HepG2 (cell line): ENCODE measurements around the gene SNAI3. TPM values are rescaled to one million over a fixed set of nuclear protein-coding genes. Genes with fewer than 3 reads are reported as not detected.
A peak's percentile ranks its signal among the peaks of the same experiment; 100 is the strongest.

ENCODE experiments used
- ARNT ChIP-seq: fragments of 450-650 bp; IDR thresholded peaks from 2 replicates; pipeline ENCODE4 v1.6.1; 2017
- ATF7-NPFF ChIP-seq: sonication (generic); formaldehyde crosslinking; IDR thresholded peaks from 2 replicates; pipeline ENCODE4 v1.8.1; 2023; ENCODE audit warnings: mild to moderate bottlenecking, low read depth, missing genetic modification reagents, moderate library complexity
- ATRX ChIP-seq: sonication (generic); formaldehyde crosslinking; IDR thresholded peaks from 2 replicates; pipeline ENCODE4 v1.4.0; 2020; ENCODE audit warnings: missing genetic modification reagents, borderline replicate concordance
- EHMT2 ChIP-seq: fragments of 200-600 bp; sonication (generic); IDR thresholded peaks from 2 replicates; pipeline ENCODE4 v1.7.0; 2017; ENCODE audit warnings: antibody characterized with exemption, low read depth, low read length, borderline replicate concordance
- GATA4 ChIP-seq: sonication (generic); IDR thresholded peaks from 2 replicates; pipeline ENCODE4 v1.6.1; 2016; ENCODE audit warnings: antibody characterized with exemption, low read depth, borderline replicate concordance
- KAT8 ChIP-seq: IDR thresholded peaks from 2 replicates; pipeline ENCODE4 v1.6.1; 2016; ENCODE audit warnings: missing genetic modification reagents, missing compliant biosample characterization
- KDM3A ChIP-seq: IDR thresholded peaks from 2 replicates; pipeline ENCODE4 v1.6.1; 2018; ENCODE audit warnings: low read depth, missing compliant biosample characterization
- PAF1 ChIP-seq: IDR thresholded peaks from 2 replicates; pipeline ENCODE4 v1.6.1; 2016; ENCODE audit warnings: missing genetic modification reagents, missing compliant biosample characterization
- SNAPC4 ChIP-seq: sonication (generic); formaldehyde crosslinking; IDR thresholded peaks from 2 replicates; pipeline ENCODE4 v1.4.0; 2020; ENCODE audit warnings: mild to moderate bottlenecking, missing genetic modification reagents
- SRY ChIP-seq: sonication (generic); formaldehyde crosslinking; IDR thresholded peaks from 2 replicates; pipeline ENCODE4 v1.8.0; 2022; ENCODE audit warnings: mild to moderate bottlenecking, missing genetic modification reagents
- TFDP2 ChIP-seq: sonication (generic); formaldehyde crosslinking; IDR thresholded peaks from 2 replicates; pipeline ENCODE4 v1.4.0; 2020; ENCODE audit warnings: missing genetic modification reagents
- TOE1 ChIP-seq: sonication (generic); formaldehyde crosslinking; IDR thresholded peaks from 2 replicates; pipeline ENCODE4 v1.4.0; 2020; ENCODE audit warnings: mild to moderate bottlenecking, missing genetic modification reagents
- ZBTB25 ChIP-seq: IDR thresholded peaks from 2 replicates; pipeline ENCODE4 v1.6.1; 2018; ENCODE audit warnings: missing genetic modification reagents
- ZBTB34 ChIP-seq: sonication (generic); formaldehyde crosslinking; IDR thresholded peaks from 2 replicates; pipeline ENCODE4 v1.8.0; 2022; ENCODE audit warnings: mild to moderate bottlenecking, missing genetic modification reagents
- ZBTB38 ChIP-seq: sonication (generic); formaldehyde crosslinking; IDR thresholded peaks from 2 replicates; pipeline ENCODE4 v1.5.1; 2020; ENCODE audit warnings: mild to moderate bottlenecking, missing genetic modification reagents
- ZFP41 ChIP-seq: sonication (generic); formaldehyde crosslinking; IDR thresholded peaks from 2 replicates; pipeline ENCODE4 v1.4.0; 2020; ENCODE audit warnings: mild to moderate bottlenecking, missing genetic modification reagents, borderline replicate concordance
- ZNF577 ChIP-seq: sonication (generic); formaldehyde crosslinking; IDR thresholded peaks from 2 replicates; pipeline ENCODE4 v1.4.0; 2020; ENCODE audit warnings: mild to moderate bottlenecking, low read depth, missing genetic modification reagents, borderline replicate concordance
- ZNF670 ChIP-seq: sonication (generic); formaldehyde crosslinking; IDR thresholded peaks from 2 replicates; pipeline ENCODE4 v1.8.0; 2022; ENCODE audit warnings: mild to moderate bottlenecking, missing genetic modification reagents, borderline replicate concordance
- polyA plus RNA-seq, 8 experiments: library from polyadenylated mRNA; depleted of rRNA in 3 of 8; stranded (reverse) in 7 of 8; unstranded in 1 of 8; fragments of >200 nt; fragmentation: Illumina TruSeq in 4 of 8; extraction: Trizol in 4 of 8; gene quantifications; 2 replicates each; pipeline versions ENCODE4 v1.2.1 to v1.2.3, GENCODE V29; 2011 to 2016; ENCODE audit warnings: low read depth in 4 of 8, missing spikeins in 1 of 8, mixed read lengths in 1 of 8; ENCODE audit not compliant: insufficient read depth in 1 of 8
- total RNA-seq, 5 experiments: library from RNA; depleted of rRNA; stranded (reverse); fragments of >200 nt; fragmentation: Illumina TruSeq; extraction: Trizol; gene quantifications; 2 replicates each; pipeline ENCODE4 v1.2.3, GENCODE V29; 2016; ENCODE audit warnings: low read depth in 1 of 5
- TF ChIP-seq, protein P1 (sequence below): sonication (generic); formaldehyde crosslinking; IDR thresholded peaks from 2 replicates; pipeline ENCODE4 v1.4.0; 2020; ENCODE audit warnings: missing genetic modification reagents, mild to moderate bottlenecking, borderline replicate concordance

The SNAI3 gene
- total and polyA plus RNA-seq, 2 of the 13 experiments (the other 11 are each of a cell fraction or from before 2014, with no cell fraction given), result 0.09 to 0.18 TPM

- TF ChIP-seq SNAPC4, result peak; percentile 78; the same call in 1 of the 2 replicates
- peak; percentile 67; the same call in 1 of the 2 replicates for TF ChIP-seq GATA4
- peak; percentile 82 for TF ChIP-seq TOE1
- peak; percentile 60 for TF ChIP-seq ZBTB38 (CRISPR knock-in tag)
- TF ChIP-seq ATF7-NPFF (CRISPR knock-in tag), result peak; percentile 92
- 0 out of 2 replicates have a peak, but pooled peaks have one; percentile 45 for TF ChIP-seq ZBTB34 (CRISPR knock-in tag)
- TF ChIP-seq PAF1 (CRISPR knock-in tag), result no peak
- TF ChIP-seq ARNT, result no peak
- peak; percentile 4; the same call in 1 of the 2 replicates for TF ChIP-seq ZFP41 (CRISPR knock-in tag)
- peak; percentile 68 for TF ChIP-seq KAT8 (CRISPR knock-in tag)
- TF ChIP-seq ZBTB25, result peak; percentile 35; the same call in 1 of the 2 replicates
- TF ChIP-seq, protein P1, sequence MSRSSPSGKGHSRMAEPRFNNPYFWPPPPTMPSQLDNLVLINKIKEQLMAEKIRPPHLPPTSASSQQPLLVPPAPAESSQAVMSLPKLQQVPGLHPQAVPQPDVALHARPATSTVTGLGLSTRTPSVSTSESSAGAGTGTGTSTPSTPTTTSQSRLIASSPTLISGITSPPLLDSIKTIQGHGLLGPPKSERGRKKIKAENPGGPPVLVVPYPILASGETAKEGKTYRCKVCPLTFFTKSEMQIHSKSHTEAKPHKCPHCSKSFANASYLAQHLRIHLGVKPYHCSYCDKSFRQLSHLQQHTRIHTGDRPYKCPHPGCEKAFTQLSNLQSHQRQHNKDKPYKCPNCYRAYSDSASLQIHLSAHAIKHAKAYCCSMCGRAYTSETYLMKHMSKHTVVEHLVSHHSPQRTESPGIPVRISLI, result peak; percentile 78
- no peak for TF ChIP-seq ZNF577 (CRISPR knock-in tag)
- TF ChIP-seq KDM3A (CRISPR knock-in tag), result peak; percentile 90
- TF ChIP-seq TFDP2 (CRISPR knock-in tag), result peak; percentile 86
- peak; percentile 91; the same call in 1 of the 2 replicates for TF ChIP-seq SRY (CRISPR knock-in tag)
- no peak for TF ChIP-seq EHMT2
- TF ChIP-seq ATRX (CRISPR knock-in tag), result no peak
- TF ChIP-seq ZNF670 (CRISPR knock-in tag), result peak; percentile 58; the same call in 1 of the 2 replicates
Observed at GRCh38 chr16:88662843-88663606, 23.3 kb downstream of the SNAI3 start, which contains the start of gene MVD (continued).
